HFFc6 (cell line): ENCODE results near the gene SYNE4. TPM values are rescaled to one million over a fixed set of nuclear protein-coding genes. Genes with fewer than 3 reads are reported as not detected.

Experiments used
- DNase-seq: peaks from one replicate; pipeline ENCODE4 v3.0.0-alpha.2; 2018
- H3K27ac Mint-ChIP-seq: 2 replicates; pipeline ENCODE4 v1.8.0; 2020; ENCODE audit warnings: mild to moderate bottlenecking, mixed read lengths
- H3K27me3 Mint-ChIP-seq: 2 replicates; pipeline ENCODE4 v1.8.0; 2021; ENCODE audit warnings: mild to moderate bottlenecking, moderate library complexity, mixed read lengths; ENCODE audit not compliant: insufficient read depth
- H3K36me3 Mint-ChIP-seq: 2 replicates; pipeline ENCODE4 v1.8.0; 2021; ENCODE audit warnings: low read depth, mixed read lengths
- H3K4me1 Mint-ChIP-seq: 2 replicates; pipeline ENCODE4 v1.8.0; 2020; ENCODE audit warnings: low read depth, mixed read lengths
- H3K4me3 Mint-ChIP-seq: 2 replicates; pipeline ENCODE4 v1.8.0; 2020; ENCODE audit warnings: mild to moderate bottlenecking, moderate library complexity, mixed read lengths
- H3K9me3 Mint-ChIP-seq: 2 replicates; pipeline ENCODE4 v1.8.0; 2020; ENCODE audit warnings: mild to moderate bottlenecking, mixed read lengths
- total RNA-seq, 6 experiments: library from RNA; stranded (reverse); fragmentation: NEBNext Ultra II Directional; extraction: Animal tissue kit (Norgen Biotek cat#: 25700); gene quantifications; 2 replicates in 1 of 6; 3 replicates in 5 of 6; pipeline ENCODE4 v1.2.3, GENCODE V29; 2021
- TF ChIP-seq, protein P1 (sequence below): fragments of 200-600 bp; sonication (generic); IDR thresholded peaks from 2 replicates; pipeline ENCODE4 v1.5.0; 2021; ENCODE audit warnings: antibody characterized with exemption, mild to moderate bottlenecking

SYNE4 gene
- total RNA-seq, 6 experiments from 2014 or later = 0.07 to 0.40 (median 0.29) TPM

DNA sequence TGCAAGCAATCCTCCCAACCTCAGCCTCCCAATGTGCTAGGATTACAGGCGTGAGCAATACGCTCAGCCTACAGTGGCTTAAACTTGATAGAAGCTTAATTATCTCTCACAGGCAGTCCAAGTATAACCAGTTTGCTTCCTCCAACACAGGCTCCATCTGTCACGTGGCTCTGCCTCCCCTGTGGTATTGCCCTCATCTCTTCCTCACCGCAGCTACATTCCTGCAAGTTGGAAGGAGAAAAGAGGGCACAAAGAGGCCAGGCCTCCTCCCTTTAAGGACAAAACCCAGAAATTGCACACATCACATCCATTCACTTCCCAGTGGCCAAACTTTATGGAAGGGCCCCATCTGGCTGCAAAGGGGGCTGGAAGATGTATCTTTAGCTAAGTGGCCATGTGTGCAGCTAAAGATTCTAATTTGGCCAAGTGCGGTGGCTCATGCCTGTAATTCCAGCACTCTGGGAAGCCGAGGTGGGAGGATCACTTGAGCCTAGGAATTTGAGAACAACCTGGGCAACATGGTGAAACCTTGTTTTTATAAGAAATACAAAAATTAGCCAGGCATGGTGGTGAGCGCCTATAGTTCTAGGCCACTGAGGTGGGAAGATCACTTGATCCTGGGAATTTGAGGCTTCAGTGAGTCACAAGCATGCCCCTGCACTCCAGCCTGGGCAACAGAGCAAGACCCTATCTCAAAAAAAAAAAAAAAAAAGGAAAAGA lies 16.7 kb downstream of the SYNE4 start:
- DNase-seq = no peak
- no peak overlapping the region for H3K4me3 Mint-ChIP-seq
- peaks cover 4% of the 10 kb centered on the region; the same call in 1 of the 2 replicates for H3K36me3 Mint-ChIP-seq
- TF ChIP-seq, protein P1, sequence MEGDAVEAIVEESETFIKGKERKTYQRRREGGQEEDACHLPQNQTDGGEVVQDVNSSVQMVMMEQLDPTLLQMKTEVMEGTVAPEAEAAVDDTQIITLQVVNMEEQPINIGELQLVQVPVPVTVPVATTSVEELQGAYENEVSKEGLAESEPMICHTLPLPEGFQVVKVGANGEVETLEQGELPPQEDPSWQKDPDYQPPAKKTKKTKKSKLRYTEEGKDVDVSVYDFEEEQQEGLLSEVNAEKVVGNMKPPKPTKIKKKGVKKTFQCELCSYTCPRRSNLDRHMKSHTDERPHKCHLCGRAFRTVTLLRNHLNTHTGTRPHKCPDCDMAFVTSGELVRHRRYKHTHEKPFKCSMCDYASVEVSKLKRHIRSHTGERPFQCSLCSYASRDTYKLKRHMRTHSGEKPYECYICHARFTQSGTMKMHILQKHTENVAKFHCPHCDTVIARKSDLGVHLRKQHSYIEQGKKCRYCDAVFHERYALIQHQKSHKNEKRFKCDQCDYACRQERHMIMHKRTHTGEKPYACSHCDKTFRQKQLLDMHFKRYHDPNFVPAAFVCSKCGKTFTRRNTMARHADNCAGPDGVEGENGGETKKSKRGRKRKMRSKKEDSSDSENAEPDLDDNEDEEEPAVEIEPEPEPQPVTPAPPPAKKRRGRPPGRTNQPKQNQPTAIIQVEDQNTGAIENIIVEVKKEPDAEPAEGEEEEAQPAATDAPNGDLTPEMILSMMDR = no peak
- 0 out of 2 replicates have a peak, but pooled peaks cover 4% of the 10 kb centered on the region for H3K9me3 Mint-ChIP-seq
- peaks cover 30% of the 10 kb centered on the region for H3K27me3 Mint-ChIP-seq
- H3K4me1 Mint-ChIP-seq = peaks cover 19% of the 10 kb centered on the region
- H3K27ac Mint-ChIP-seq = no peak overlapping the region

DNA sequence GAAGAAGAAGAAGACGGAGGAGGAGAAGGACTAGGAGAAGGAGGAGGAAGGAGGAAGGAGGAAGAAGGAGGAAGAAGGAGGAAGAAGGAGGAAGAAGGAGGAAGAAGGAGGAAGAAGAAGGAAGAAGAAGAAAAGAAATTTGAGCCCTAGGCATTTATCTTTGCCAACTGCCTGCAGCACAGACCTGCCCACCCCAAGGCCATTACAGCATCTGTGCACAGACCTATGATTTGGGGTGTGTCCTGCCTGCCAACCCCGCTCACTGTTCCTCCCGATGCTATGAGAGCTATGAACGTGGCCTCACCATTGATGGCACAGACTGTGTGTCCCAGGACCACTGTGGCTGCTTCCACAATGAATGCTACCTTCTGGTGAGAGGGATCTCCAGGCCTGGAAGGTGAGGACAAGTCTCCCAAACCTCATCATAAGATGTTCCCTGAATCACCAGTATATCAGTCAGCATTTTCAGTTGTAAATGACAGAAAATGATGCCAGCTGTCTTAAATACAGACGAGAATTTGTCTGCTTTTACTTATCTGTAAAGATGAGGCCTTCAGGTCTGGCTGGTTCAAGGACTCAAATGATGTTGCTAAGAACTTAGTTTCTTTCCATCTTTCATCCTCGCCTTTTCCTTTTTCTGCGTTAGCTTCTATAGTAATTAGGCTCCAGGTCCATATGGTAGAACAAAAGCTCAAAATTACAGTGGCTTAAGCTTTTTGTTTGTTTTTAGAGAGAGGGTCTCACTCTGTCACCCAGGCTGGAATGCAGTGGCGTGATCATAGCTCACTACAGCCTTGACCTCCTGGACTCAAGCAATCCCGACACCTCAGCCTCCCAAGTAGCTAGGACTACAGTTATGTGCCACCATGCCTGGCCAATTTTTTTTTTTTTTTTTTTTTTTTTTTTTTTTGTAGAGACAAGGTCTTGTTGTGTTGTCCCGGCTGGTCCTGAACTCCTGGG lies 17.6 kb downstream of the SYNE4 start:
- Mint-ChIP-seq H3K27ac (no peak overlapping the region), H3K4me1 (peaks cover 10% of the 10 kb centered on the region), H3K4me3 (no peak overlapping the region), H3K36me3 (no peaks in the 10 kb centered on the region), H3K27me3 (peaks cover 29% of the 10 kb centered on the region), H3K9me3 (0 out of 2 replicates have a peak, but pooled peaks cover 4% of the 10 kb centered on the region)
- TF ChIP-seq, protein P1 = no peak
- DNase-seq = no peak

DNA sequence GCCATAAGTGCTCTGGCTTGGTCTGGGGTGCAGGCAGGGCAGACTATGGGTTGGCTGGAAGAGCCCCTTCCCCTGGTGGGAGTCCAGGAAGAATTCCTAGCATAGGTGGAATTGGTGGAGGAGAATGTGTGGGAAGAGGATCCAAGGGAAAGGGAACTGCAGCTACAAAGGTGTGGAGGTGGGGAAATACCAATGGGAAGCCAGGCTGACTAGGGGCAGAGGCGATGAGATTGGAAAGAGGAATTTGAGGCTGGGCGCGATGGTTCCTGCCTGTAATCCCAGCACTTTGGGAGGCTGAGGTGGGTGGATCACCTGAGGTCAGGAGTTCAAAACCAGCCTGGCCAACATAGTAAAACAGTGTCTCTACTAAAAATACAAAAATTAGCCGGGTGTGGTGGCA lies 18.5 kb downstream of the SYNE4 start:
- TF ChIP-seq, protein P1 = no peak
- 0 out of 2 replicates have a peak, but pooled peaks cover 4% of the 10 kb centered on the region for H3K9me3 Mint-ChIP-seq
- H3K27me3 Mint-ChIP-seq = peaks cover 37% of the 10 kb centered on the region
- no peak overlapping the region for H3K27ac Mint-ChIP-seq
- H3K4me1 Mint-ChIP-seq = peaks cover 5% of the 10 kb centered on the region
- no peak for DNase-seq
- H3K36me3 Mint-ChIP-seq = no peaks in the 10 kb centered on the region
- H3K4me3 Mint-ChIP-seq = no peak overlapping the region

DNA sequence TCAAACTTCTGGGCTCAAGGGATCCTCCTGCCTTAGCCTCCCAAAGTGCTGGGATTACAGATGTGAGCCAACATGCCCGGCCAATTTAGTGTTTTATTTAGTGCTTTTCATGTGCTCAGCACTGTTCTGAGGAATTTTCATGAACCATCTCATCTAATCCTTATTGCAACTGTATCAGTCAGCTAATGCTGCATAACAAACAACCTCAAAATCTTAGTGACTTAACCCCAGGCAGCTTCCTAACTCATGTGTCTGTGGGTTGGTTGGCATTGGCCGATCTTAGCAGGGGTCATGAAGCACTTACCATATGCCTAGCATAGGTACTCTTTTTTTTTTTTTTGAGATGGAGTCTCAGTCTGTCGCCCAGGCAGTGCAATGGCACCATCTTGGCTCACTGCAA lies 19.8 kb downstream of the SYNE4 start:
- H3K36me3 Mint-ChIP-seq = no peaks in the 10 kb centered on the region
- TF ChIP-seq, protein P1 = no peak
- DNase-seq = no peak
- no peaks in the 10 kb centered on the region for H3K4me1 Mint-ChIP-seq
- H3K27me3 Mint-ChIP-seq = peaks cover 46% of the 10 kb centered on the region
- H3K27ac Mint-ChIP-seq = no peak overlapping the region
- no peak overlapping the region for H3K4me3 Mint-ChIP-seq
- H3K9me3 Mint-ChIP-seq = 0 out of 2 replicates have a peak, but pooled peaks cover 4% of the 10 kb centered on the region

DNA sequence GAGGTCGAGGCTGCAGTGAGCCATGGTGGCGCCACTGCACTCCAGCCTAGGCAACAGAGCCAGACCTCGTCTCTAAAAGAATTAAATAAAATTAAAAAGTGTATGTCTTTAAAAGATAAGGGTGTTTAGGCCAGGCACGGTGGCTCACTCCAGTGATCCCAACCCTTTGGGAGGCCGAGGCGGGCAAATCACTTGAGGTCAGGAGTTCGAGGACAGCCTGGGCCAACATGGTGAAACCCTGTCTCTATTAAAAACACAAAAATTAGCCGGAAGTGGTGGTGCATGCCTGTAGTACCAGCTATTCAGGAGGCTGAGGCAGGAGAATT lies 21.1 kb downstream of the SYNE4 start:
- peaks cover 54% of the 10 kb centered on the region for H3K27me3 Mint-ChIP-seq
- H3K4me3 Mint-ChIP-seq = no peak overlapping the region
- H3K4me1 Mint-ChIP-seq = no peaks in the 10 kb centered on the region
- TF ChIP-seq, protein P1 = no peak
- H3K36me3 Mint-ChIP-seq = no peaks in the 10 kb centered on the region
- H3K27ac Mint-ChIP-seq = no peak overlapping the region
- DNase-seq = no peak
- H3K9me3 Mint-ChIP-seq = 0 out of 2 replicates have a peak, but pooled peaks cover 4% of the 10 kb centered on the region
